ENCODE results near the gene AP2A2.

Gene AP2A2

DNA sequence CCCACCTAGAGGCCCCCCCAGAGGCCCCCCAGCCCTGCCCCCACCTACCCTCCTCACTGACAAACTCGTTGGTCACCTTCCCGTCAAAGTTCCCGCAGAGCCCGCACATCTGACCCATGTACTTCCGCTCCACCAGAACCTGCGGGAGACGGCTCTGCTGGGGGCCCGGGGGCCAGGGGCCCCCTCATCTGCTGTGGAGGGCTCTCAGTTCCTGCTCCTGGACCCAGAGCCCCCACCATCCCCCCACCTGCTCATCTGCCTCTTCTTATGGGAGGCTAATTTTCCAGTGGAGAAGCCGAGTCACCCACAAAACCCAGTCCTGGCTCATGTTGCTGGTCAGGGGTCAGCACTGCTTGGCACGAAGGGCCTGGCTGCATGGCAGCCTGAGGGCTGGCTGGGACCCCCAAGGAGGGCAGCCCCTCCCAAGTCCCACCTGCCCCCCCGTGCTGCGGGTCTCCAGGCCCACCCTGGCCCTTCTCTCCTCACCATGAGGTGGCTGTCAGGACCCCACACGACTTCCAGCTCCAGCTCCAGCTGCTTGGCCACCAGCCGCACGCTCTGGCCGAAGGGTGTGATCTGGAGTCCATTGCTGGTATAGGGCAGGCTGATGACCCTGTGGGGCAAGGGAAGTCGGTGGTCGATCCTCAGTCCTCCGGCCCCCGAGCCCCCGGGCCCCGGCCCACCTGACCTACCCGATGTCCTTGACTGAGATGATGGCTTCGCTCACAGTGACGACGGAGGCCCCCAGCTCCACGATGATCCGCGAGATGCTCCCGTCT, 105.6 kb downstream of the AP2A2 start:
- no peak for DNase-seq

DNA sequence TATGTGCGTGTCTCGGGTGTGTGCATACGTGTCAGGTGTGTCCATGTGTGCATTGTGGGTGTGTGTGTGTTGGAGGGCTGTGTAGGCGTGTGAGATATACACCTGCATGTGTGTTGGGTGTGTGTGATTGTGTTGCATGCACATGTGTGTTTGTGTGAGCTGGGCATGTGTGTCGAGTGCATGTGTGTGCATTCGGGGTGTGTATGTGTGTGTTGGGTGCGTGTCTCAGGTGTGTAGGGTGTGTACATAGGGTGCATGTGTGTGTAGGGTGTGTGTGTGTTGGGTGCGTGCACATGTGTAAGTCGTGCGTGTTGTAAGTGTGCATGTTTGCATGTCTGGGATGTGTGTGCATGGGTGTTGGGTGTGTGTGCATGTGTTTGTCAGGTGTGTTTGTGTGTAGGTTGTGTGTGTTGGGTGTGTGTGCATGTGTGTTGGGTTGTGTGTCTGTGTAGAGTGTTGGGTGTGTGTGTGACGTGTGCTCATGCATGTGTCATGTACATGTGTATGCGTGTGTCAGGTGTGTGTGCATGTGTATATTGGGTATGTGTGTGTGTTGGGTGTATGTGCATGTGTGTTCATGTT, 106.7 kb downstream of the AP2A2 start:
- DNase-seq = no peak

DNA sequence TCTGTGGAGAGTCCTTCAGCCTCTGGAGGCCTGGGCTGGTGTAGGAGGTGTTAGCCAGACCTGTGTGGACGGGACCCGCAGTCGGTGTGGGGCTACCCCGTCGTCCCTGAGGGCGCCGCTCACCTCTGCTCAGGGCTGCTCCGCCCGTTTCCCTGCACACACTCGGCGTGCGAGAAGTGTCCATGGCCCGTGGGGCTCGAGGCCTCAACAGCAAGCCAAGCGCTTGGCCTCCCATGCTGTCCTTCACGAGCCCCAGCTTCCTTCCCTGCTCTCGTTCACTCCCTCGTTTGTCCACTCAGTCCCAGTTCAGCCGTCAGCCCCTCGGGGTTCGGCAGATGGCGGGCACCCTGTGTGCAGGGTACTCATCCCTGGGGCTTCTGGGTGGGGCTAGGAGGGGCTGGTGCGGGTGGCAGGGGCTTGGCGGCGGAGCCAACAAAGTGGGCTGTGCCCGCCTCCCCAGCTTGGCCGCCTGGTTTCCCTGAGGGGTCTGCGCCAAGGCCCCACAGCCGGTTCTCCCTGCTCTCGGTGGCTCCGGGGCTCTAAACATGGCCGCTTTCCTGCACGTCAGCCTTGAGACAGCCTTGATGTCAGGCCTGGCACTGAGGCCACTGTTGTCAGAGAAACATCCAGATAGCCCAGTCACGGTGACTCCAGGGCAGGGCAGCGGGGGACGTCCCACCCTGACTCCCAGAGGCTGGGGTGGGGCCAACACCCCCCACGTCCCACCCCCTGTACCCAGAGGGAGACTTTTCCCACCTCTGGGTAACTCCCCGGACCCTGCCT, 107.5 kb downstream of the AP2A2 start:
- DNase-seq = no peak

- no peak for DNase-seq
Observed at GRCh38 chr11:1034001-1034400, 108.3 kb downstream of the AP2A2 start.

- no peak for DNase-seq
Observed at GRCh38 chr11:1034456-1035295, 109.0 kb downstream of the AP2A2 start.

- DNase-seq = no peak
Observed at GRCh38 chr11:1035577-1036283, 110.1 kb downstream of the AP2A2 start.

DNA sequence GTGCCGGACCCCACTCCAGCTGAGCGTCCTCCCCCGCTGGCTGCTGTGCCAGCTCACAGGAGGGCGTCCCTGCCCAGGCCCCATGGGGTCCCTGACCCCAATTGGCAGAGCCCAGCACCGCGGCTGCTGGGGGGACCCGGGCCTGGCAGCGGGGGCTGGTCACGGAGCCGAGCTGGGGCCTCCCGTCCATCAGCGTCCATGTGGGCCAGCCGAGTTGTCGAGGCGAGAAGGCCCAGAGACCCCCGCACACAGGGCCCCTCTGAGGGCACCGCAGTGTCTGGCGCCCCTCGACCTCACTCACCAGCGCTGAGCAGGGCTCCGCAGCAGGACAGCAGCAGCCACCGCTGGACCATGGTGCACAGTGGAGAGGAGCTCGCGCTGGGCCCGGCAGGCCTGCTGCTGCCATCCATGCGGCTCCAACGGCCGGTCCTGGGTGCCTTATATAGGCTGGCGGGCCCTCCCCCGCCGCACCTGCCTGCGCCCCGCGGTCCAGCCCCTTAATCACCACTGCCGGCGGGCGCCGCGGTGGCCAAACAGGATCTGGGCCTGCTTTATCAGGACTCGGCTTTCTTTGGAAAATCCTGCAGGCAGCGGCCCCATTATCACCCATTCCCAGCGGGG, 110.7 kb downstream of the AP2A2 start, which contains the start of gene MUC6:
Gene MUC6 (minus strand): TSS at position 416 of the 621 bp plus-strand sequence. CDS start 63 bp downstream, at position 353.
- no peak for DNase-seq

DNA sequence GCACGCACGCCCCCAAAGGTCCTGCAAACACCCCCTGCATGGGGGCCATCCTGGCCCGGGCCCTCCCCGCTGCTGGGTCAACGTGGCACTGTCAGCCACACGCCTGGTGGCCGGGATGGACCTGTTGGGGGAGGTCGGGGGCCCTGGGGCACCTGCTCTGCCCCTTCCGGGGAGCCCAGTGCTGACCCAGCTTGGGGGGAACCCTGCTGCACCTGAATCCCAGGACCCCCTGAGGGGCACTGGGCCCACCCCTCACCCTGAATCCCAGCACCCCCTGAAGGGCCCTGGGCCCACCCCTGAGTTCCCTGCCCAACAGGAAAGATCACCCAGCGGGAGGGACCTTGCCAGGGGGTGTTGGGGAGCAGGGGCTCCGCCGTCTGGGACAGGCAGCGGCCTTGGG, 111.3 kb downstream of the AP2A2 start:
- DNase-seq = no peak

- DNase-seq = no peak
Observed at GRCh38 chr11:1037506-1038055, 111.9 kb downstream of the AP2A2 start.

DNA sequence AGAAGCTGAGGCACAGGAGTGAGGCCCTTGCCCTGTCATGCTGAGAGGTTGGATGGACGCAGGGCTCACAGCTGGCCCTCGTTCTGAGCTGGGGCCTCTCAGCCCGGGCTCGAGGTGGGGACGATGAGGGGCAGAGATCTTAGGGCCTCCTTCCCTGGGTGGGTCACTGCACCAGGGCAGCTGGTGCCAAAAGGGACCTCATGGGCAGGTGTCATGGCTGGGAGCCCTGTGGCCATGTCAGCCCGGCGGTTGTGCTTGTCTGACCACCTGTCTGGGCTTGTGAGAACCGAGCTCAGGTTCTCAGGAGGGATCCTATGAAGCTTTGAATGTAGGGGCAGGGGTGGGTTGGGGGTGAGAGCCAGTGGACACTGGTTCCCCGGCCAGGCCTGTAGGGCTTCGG, 112.7 kb downstream of the AP2A2 start:
- DNase-seq = no peak

- no peak for DNase-seq
Observed at GRCh38 chr11:1038921-1039320, 113.3 kb downstream of the AP2A2 start.

GRCh38 chr11:1039481-1040427, 114.1 kb downstream of the AP2A2 start:
- DNase-seq = no peak

GRCh38 chr11:1040428-1041148, 114.9 kb downstream of the AP2A2 start:
- no peak for DNase-seq

DNA sequence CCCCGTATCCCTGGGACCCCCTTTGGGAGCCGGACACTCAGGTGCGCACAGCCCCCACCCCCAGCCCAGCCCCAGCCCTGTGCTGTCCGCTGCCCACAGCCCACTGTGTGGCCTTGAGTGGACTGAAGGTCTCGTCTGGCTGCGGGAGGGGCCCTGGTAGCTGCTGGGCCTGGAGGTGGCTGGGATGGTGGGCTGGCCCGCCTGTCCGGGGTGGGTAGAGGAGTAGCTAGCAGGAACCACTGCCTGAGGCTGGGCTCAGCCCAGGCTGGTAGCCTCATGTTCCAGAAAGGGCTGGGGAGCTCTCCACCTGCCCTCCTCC, 115.4 kb downstream of the AP2A2 start:
- no peak for DNase-seq

DNA sequence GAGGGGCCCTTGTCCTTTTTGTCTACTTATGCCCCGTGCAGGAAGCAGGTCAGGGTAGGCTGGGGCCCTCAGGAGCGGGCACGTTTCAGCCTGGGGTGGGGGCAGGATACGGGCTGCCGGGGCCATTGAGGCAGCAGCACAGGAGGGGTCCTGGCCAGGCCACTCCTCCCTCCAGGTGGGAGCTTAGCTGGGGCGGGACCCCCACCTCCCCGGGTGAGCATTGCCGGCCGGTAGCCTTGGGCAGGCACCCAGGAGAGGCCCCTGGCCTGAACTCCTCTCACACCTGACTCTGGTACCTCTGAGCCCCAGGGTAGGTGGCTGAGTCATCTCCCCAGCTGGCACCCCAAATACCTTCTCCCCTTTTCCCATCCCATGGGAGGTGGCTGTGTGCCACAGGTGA, 115.8 kb downstream of the AP2A2 start:
- DNase-seq = no peak

DNA sequence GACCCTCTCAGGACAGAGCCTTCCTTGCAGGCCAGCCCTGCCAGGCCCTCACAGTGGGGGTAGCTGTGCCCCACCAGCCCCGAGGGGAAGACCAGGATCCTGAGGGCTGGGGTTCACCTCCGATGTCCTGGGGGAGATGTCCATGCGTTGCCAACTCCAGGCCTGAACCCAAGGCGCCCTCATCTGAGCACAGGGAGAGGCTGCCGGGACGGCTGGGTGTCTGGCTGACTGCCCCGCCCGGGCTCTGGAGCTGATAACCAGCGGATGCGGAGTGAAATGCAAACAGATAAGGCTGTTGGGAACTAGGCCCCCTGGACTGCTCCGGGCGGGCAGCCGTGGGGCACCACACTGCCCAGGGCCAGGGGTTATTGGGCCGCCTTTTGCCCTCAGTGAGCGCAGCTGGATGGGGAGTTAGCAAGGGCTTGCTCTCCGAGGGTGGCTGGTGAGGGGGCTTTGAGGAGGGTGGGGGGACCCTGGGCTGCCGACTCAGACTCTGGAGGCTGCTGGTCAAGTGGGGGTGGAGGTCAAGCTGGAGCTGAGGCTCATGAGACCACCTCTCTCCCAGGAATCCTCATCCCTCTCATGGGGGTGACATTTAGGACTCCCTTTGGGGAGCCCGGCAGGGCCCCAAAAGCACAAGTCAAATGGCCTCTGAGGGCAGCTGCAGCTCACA, 116.4 kb downstream of the AP2A2 start:
- no peak for DNase-seq

DNA sequence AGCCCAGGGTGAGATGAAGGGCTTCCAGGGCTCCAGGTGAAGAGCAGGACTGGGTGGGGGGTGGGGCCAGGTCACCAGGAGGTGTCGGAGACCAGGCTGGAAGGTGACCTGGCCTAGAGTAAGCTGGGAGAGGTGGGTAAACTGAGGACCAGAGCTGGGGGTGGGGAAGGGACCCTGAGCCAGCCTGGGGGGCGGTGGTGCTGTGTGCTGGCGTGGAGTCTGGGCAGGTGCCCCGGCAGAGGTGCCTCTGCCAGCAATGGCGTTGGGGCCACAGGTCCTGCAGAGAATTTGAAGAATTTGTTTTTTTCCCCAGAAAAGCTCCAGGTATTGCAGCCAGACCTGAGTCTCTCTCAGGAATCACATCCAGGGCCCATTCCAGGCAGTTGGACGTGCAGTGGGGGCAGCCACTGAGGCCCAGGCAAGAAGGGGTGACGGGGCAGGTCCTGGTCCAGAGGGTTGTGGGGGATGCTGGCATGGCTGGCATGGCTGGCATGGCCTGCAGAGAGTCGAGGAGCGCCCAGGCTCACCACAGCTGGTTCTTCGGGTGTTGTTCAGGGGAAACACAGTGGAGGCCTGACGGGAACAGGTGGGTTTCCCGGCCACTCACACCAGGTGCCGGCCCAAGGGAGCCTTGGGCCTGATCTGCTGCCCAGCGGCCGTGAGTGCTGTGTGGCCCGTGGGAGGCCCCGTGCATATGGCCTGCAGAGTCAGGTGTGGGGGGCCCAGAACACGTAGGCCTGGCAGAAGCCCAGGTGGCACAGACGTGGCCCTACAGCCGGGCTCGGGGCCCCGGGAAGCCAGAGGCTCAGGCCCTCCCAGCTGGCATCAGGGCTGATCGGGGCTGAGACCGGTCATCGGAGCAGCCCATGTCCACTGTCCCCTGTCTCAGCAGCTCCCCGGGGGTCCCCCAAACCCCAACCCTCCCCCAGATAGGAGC, 117.2 kb downstream of the AP2A2 start:
- DNase-seq = no peak

DNA sequence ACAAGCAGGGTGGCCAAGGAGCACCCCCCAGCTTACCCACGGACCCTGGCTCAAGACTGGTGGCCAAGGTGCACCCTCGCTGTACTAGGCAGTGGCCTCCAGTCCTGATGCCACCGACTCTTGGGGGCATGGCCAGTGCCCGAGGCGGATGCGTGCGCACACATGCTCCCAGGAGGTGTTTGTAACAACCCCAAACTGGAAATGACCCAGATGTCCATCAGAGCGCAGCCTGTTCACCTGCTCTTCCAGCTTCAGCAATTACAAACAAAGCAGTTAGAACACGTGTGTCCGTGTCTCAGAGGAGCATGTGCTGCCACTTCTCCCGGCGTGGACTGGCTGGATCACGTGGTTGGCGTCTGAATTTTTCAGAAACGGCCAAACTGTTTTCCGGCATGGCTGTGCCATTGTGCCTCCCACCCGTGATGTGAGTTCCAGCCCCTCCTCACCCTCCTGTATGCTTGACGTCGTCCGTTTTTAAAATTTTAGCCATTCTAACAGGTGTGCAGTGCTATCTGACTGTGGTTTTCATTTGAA, 118.0 kb downstream of the AP2A2 start:
- DNase-seq = no peak

All from inflammatory macrophage treated with lipopolysaccharide for 1 hour (primary cell).